Jurkat, Clone E6-1 (cell line): Measurements from ENCODE around the gene RAD52.
A peak's percentile ranks its signal among the peaks of the same experiment; 100 is the strongest.

Experiments
- DNase-seq: peaks from one replicate; pipeline ENCODE4 v3.0.0-alpha.2; 2011; ENCODE audit warnings: low read depth, low spot score
- H3K4me3 ChIP-seq: 2 replicates; pipeline ENCODE4 v1.5.1; 2011; ENCODE audit warnings: mild to moderate bottlenecking, low read length, control low read depth, moderate library complexity

Gene RAD52

GRCh38 chr12:922285-922684 lies 27.2 kb downstream of the RAD52 start:
- DNase-seq: no peak
- H3K4me3 ChIP-seq: no peak overlapping the region

DNA sequence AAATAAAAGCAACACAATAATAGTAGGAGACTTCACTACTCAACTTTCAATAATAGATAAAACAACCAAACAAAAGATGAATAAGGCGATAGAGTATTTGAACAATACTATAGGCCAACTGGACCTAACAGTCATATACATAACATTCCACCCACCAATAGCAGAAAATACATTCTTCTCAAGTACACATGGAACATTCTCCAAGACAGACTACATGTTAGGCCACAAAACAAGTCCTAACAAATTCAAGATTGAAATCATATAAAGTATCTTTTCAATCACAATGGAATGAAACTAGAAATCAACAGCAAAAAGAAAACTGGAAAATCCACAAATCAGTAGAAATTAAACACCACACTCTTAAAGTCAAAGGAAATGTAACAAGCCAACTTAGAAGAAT lies 28.8 kb downstream of the RAD52 start:
- DNase-seq: no peak
- H3K4me3 ChIP-seq: no peak overlapping the region

DNA sequence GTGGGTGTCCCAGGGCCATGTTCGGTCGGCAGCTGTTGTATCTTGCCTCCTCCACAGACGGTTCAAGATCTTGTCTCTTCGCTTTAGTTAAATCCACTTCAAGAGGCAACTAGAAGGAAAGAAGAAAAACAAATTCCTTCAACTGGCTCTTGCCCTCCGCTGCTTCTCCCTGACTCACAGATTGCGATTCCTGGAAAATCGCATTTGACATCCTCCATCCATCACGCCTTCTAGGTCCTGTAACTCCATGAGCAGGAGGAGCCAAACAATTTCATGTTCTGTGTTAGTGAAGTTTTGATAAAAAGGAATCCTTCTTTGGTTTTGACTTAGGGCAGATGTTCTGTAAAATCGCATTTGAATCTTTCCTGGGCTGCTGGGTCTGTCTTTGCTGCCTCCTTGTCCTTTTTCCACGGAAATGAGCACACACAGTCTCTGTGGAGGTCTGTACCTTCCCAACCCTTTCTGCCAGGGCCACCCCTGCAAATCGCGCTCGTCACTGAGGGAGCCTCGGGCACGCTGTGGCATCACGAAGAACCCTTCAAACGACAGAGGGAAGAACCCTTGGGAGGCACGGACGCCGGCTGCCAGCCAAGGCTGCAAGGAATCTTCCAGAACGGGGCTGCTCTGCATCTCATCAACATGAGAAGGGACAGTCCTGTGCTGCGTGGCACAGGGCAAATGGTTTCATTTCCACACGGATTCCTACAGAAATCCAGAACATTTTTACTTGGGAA lies 32.6 kb downstream of the RAD52 start:
- no peak overlapping the region for H3K4me3 ChIP-seq
- no peak for DNase-seq

DNA sequence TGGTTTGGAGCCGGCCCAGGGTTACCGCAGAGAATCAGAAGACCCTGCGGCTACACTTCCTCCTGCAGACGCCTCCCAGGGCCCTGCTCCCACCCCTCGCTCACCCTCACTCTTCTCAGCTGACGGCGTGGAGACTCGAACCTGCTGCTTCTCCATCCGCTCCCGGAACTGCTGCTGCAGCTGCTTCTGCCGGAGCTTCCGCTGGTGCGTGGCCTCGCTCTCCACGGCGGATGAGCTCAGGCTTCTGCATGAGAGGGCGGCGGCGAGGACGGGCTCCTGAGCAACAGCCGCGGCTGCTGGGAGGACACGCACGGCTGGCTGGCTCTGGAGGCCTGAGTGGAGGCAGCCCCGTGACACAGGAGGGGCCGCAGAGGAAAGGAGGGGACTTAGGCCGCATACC lies 33.3 kb downstream of the RAD52 start:
- DNase-seq: no peak
- no peak overlapping the region for H3K4me3 ChIP-seq

DNA sequence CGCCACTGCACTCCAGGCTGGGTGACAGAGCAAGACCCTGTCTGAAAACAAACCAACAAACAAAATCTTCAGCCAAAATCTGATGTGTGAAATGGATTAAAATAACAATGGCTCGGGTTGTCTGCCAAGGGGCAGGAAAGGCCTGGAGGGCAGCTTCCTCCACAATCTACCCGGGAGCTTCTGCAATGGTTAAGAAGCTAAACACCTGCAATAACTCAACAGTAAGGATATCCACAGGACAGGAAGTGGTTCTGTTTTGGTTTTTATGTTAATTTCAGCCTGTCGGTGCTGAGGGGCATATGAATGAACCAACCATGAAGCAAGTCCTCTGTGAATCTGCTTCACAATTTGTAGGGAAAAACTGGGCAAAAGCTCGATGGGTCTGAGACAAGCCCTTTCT lies 34.4 kb downstream of the RAD52 start:
- no peak overlapping the region for H3K4me3 ChIP-seq
- DNase-seq: peak; percentile 71

- H3K4me3 ChIP-seq: no peak overlapping the region
- DNase-seq: no peak
Measured at GRCh38 chr12:913919-914698, 35.4 kb downstream of the RAD52 start.

DNA sequence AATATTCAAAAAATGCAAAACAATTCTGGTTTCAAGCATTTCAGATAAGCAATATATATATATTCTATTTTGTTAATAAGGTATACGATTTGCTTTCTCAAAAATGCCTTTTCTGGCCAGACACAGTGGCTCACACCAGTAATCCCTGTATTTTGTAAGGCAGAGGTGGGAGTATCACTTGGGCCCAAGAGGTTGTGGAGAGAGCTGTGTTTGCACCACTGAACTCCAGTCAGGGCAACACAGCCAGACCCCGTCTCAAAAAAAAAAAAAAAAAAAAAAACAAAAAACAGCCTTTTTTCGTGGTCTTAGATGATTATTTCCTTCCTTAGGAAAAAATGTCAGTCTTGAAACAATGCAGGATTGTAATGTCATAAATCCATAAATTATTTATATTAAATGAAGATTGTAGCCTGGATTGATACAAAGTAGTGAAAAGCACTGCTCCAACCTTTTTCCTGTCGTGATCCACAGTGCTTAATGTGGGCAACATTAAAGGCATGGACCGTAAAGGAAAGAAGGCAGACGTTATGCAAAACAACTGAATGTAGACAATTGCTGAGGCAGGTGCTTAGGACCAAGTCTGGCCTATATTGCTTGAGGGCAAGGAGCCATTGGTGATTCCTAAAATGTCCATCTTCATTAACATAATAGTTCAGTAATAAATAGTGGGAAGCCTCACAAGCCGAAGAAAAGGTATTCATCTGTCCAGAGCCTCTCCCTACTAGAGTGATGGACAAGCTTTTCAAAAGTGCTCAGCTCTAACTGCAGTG lies 36.8 kb downstream of the RAD52 start:
- no peak for DNase-seq
- H3K4me3 ChIP-seq: no peak overlapping the region

DNA sequence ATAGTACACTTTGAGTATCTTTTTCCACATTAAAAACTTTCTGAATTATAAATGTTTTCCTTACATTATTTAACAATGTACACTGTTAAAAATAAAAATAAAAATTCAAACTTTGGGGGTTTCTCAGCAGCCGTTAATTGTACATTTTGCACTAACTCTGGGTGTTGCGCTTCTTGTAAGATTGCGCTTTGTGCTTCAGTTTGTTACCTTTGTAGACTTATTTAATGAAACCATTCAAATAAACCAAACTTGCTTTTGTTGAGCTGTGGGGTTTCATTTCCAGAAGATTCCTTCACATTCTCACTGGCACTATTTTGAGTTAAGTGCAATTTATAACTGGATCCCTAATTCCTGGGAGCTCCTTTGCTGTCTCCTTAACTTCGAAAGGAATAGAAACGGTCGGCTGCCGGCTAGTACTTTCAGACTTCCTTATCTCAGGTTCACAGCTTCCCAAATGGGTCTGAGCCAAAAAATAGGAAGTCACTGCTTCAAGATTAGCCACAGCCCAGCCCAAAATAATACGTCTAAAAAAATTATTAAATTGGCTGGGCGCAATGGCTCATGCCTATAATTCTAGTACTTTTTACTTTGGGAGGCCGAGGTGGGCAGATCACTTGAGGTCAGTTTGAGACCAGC lies 38.2 kb downstream of the RAD52 start:
- no peak for DNase-seq

GRCh38 chr12:910416-910815 lies 39.1 kb downstream of the RAD52 start:
- H3K4me3 ChIP-seq: no peak overlapping the region
- no peak for DNase-seq

More for the DNA sequence above, 38.2 kb downstream of the RAD52 start:
- H3K4me3 ChIP-seq: no peak overlapping the region

- no peak overlapping the region for H3K4me3 ChIP-seq
- DNase-seq: no peak
Measured at GRCh38 chr12:909861-910260, 39.6 kb downstream of the RAD52 start.

DNA sequence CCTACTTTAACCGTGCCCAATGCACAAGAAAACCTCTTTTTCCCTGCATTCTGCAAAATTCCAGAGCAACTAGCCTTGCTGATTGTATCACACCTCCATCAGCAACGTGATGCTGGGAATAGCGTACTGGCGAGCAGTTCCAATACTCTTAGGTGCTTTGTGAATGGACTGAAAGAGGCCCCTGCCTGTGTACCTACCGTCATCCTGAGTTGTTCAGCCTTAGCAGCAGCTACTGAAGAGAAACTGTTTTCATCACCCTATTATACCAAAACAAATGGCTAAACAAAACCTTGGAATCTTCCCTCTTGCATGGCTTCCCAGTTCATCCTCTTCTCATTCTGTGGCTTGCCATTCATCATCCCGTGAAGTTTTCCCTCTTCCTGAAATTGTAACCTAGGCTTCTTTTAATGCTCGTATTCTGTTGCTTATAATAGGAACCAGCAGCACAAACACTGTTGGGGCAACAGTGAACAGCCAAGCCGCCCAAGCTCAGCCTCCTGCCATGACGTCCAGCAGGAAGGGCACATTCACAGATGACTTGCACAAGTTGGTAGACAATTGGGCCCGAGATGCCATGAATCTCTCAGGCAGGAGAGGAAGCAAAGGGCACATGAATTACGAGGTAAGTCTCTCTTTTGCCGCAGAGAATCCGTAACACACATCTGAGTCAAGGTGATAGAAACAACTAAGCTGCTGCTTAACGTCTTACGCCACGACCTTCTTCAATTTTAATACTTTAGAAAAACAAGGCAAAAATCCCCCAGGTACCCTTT lies 41.9 kb downstream of the RAD52 start:
- no peak for DNase-seq

DNA sequence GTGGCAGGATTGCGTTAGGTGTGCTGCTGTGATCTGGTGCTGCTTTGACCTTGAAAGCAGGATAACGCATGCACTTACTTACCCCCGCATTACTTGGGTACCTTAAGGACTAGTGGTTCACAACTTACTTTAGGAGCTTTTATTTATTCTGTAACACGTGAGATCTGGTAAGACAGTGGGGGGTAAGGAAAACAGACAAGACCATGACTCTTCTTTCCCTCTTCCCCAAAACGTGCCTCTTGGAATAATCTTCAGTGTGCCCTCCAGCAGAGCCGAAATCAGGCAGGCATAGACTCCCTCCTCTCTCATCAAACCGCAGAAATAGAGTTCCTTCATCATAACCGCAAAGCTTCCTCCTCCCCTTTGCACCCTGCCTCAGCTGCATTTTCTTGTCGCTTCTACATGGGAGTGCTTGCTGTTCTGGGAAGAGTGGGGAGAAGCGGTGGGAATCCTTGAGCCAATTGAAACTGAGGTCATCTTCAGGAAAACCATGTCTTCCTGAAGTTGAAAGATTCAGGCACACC lies 43.4 kb downstream of the RAD52 start:
- DNase-seq: peak; percentile 73

More for the DNA sequence above, 41.9 kb downstream of the RAD52 start:
- no peak overlapping the region for H3K4me3 ChIP-seq

DNA sequence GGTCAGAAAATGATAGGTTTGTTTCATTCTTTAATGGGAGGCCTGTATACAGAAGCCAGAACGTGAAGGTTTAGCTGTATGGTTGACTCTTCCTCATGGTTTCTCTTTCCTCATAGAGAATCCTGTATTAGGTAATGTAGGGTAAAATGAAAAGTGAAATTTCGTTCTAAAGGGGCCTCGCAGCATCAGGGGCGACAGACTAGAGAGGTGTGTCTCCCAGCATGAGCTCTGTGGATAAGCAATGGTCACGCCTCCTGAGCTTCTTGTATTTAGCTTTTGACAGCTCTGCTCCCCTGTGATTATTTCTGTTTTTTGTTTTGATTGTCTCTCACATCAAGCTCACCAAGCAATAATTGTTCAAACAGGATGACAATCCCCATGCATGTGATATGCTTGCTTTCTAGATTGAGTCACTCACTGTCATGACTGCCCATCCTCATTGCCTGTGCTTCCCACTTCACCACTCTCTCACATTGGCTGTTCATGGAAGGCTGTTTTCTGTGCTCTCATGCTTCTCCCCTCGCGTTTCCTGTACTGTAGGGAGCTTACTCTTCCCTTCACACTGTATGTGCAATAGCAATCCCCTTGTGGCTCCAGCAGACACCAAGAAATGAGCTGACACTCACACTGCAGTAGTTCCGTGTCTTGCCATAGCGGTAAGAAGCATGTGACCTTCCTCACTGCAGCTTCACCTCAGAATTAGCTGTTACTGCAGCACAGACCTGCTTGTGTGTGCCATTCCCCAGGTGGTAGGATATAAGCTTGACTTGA lies 44.0 kb downstream of the RAD52 start:
- H3K4me3 ChIP-seq: peak overlapping the region; percentile 26
- DNase-seq: peak; percentile 84

More for the DNA sequence above, 43.4 kb downstream of the RAD52 start:
- H3K4me3 ChIP-seq: peak overlapping the region; percentile 26

GRCh38 chr12:904010-904414 lies 45.5 kb downstream of the RAD52 start:
- H3K4me3 ChIP-seq: no peak overlapping the region
- peak; percentile 75 for DNase-seq

DNA sequence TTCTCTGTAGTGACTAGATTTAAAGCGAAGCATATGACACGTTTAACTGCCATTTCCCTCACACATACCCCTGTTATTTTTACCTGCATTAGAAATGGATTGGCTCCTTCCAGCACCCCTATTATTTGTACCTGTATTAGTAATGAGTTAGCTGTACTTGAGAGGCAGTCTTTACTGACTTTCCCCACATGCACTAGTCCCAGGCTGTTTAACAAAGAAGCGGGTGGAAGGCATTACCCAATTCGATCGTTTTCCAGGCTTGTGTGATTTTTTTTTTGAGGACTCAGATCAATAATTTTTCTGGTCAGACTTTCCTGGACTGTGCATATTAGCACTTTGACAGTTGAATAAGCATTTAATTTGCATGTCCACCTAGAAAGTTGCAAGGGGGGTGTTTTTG lies 46.4 kb downstream of the RAD52 start:
- no peak for DNase-seq
- H3K4me3 ChIP-seq: no peak overlapping the region

GRCh38 chr12:902581-902980 lies 46.9 kb downstream of the RAD52 start:
- no peak for DNase-seq
- no peak overlapping the region for H3K4me3 ChIP-seq

DNA sequence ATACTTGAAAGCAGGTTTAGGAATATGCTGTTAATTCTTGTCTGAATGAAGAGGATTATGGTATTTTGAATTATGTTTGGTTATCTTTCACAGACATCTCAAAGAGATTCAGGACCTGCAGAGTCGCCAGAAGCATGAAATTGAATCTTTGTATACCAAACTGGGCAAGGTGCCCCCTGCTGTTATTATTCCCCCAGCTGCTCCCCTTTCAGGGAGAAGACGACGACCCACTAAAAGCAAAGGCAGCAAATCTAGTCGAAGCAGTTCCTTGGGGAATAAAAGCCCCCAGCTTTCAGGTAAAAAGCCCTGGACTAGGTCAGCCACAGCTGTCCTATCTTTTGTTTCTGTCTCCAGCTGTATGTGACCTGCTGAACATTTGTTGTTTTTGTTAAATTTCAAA lies 52.1 kb downstream of the RAD52 start:
- no peak for DNase-seq
- H3K4me3 ChIP-seq: no peak overlapping the region

- no peak for DNase-seq
- no peak overlapping the region for H3K4me3 ChIP-seq
Measured at GRCh38 chr12:896031-896430, 53.5 kb downstream of the RAD52 start.
